DMS 273 treated with DMSO at 0.1 percent for 48 hours (cell line): ENCODE data around the gene ATF7IP.
"Not testable (repeated sequence)": the region's sequence is repeated elsewhere in the genome, so short reads cannot be mapped to it uniquely, and the experiment has no call there.

Experiments used
- DNase-seq: peaks from one replicate; lab custom pipeline; 2025; lab: John Stamatoyannopoulos, UW

Gene ATF7IP

DNA sequence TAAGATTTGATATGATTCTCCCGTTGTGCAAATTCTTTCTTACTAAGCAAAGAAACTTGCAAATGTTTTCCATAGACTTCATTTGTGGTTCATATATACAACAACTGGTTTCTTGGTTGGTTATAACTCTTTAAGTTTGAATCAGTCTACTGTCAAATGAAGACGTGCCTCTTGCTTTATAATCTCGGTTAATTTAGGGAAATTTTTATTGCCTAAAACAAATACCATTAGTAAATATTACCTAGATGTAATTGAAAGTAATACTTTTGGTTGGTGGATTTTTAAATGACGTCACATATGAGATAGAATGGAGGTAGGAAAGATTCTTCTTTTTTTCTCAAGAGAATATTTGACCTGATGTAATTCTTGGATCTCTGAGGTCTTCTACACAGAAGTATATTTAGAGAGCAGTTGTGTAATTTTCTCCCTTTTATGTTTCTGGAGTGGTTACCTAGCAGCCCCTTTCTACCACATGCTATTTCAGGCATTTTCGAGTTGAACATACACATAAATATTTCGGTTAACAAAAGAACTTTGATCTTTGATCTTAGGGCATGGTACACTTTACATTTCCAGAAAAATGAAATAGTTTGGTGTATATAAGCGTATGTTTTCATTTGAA, 1.7 kb downstream of the ATF7IP start:
- DNase-seq, result no peak

DNA sequence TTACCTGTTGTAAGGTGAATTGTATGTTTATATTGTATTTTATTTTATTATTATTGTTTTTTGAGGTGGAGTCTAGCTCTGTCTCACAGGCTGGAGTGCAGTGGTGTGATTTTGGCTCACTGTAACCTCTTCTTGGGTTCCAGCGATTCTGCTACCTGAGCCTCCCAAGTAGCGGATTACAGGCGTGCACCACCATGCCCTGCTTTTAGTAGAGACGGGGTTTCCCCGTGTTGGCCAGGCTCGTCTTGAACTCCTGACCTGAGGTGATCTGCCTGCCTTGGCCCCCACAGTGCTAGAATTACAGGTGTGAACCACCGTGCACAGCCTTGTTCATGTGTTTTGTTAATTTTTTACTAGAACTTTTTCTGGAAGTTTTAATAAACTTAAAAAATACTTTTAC, 3.8 kb downstream of the ATF7IP start:
- DNase-seq, result no peak

DNA sequence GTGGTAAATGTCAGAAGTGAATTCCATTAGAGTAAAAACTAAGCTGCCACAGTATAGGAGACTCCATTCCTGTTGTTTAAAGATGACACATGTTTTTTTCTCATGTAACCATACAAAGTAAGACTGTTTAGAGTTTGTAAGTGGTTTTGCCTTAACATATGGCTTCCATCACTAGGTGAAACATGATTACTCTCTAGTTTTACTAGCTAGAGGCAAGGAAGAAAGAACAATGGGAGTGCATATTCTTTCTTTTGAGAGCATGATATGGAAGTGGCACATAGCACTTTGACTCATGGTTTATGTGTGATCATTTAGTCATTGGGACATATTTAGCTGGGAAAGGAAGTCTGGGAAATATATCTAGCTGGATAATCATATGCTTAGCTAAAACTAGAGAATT, 7.7 kb downstream of the ATF7IP start:
- DNase-seq, result no peak

DNA sequence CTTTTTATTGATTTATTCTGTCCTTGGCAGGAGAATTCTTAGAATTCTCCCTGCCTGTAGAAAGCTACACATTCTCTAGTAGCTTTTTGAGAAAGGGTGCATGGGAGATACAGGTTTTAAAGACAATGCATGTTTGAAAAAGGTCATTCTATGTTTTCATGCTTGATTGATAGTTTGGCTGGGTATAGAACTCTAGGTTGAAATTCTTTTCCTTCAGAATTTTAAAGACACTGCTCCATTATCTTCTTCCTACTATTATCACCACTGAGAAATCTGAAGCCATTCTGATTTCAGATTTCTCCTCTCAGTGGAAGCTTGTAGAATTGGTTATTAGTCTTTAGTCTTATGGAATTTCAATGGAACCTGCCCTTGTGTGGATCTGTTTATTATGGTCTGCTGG, 14.0 kb downstream of the ATF7IP start:
- no peak for DNase-seq

DNA sequence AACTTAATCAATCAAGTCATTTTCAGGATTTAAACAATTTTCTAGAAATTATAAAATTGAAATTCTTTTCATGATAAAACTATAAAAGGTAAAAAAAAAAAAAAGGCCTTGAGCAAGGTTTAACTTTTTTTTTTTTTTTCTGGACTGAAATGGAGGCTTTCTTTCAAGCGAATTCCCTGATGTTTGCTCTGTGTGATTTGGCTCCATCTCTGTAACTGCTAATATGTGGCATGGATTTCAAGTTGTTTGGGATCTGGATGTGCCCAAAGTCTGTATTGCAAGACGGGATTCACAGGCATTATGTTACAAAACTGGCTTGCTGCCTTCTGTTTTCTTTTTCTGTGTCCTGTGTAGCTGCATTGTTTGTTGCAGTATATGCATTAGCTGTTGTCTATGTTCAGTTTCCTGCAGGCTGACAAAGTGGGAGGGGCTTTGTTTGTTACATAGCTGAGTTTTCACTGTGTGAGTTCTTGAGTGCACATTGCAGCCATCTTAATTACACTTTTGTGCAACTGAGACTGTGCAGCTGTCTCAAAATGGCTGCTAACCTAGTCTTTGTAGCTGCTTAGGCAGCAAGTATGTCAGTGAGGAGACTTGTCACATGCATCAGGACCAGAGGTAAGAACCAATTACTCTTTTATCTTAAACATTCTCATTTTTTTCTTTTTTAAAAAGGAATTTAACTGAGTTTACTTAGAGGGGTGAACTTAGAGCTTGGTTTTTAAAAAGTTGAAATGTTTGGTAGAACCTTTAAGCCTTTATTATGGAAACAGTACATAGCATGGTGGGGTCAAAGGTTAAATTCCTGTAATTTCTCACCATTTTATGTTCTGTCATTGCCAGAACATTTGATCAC, 19.5 kb downstream of the ATF7IP start:
- DNase-seq, result peak; percentile 86

DNA sequence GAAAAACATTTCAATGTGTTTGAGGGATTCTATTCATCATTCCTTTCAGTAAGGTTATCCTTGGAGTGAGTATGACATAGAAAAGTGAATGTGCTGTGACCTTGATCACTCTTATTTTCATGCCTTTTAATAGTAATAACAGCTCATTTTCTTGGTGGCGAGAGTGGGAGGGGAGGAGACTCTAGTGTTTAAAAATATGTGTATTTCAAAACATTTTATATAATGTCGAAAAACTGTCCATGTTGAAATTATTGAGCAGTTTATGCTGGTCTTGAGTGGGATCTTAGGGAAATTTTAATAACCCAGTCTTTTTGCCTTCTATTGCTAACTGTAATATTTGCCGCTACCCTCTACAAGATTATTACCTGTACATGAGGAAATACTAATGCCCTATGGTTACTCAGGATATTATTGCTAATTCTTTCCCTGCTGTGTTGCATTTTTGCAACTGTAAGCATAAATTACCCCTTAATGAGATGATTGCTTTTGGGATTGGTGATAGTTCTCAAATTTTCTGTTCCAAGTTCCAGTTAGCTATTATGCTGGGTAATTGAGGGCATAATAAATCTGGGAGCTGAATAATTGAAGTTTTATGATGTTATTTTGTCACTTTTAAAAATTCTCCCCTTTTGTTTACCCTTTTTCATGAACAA, 21.9 kb downstream of the ATF7IP start:
- DNase-seq, result no peak

DNA sequence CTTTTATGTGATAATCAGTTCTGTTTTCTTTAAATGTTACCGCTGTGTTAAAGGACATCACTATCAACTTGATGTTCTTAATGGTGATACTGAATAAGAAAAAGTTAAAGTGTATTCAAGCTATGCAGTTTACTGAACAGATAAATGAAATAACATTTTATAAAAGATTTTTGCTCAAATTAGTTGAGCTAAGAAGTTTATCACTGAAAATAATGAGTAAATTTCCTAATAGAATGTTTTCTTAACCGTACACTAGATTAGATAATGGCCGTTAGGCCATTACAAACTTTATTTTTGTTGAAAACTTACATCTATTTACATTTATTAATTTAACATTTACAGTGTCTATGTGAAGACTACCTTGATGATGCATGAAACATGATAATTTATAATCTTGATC, 25.0 kb downstream of the ATF7IP start:
- DNase-seq, result no peak

DNA sequence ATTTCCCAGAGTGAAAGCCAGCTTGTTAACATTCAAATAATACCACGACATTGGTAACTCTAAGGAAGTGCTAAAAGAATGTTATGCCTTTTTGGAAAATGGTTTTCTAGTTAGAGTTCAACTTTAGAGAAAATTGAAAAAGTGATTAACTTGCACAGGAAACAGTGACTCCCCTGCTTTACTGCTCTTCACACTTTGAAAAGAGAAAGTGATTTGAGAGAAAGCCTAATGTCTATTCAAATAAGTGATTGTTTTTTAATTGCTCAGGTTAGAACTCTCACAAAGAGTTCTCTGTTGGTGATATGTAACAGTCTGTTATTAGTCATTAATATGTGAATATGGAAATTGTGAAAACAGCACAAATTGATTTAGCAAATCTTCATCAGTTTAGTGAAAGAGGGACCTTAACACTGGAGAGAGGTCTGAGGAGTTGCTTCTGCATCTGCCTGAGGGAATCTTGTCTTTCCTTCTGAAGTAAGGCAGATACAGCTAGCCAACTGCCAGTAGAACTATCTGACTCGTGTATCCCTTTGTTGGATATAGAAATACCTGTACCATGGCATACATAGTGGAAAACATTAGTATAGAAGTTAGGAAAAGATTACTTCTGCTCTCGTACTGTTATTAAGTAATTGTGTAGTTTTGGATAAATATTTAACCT, 25.5 kb downstream of the ATF7IP start:
- DNase-seq, result no peak

DNA sequence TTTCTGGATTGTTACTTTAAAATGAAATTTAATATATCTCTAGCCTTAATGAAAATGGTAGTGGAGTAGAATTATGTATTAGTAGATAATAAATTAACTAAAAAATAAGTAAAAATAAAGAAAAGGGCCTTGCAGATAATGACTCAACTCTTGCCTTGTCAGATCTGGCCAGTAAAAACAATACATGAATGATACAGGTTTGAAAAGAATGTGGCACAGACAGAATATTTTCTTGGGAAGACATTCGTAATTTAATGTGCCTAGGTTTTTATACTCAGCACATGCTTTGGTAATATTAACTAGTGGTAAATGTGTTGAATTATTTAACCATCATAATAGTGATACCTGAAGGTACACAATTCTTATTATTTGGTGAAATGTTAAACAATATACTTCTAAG, 28.3 kb downstream of the ATF7IP start:
- no peak for DNase-seq

DNA sequence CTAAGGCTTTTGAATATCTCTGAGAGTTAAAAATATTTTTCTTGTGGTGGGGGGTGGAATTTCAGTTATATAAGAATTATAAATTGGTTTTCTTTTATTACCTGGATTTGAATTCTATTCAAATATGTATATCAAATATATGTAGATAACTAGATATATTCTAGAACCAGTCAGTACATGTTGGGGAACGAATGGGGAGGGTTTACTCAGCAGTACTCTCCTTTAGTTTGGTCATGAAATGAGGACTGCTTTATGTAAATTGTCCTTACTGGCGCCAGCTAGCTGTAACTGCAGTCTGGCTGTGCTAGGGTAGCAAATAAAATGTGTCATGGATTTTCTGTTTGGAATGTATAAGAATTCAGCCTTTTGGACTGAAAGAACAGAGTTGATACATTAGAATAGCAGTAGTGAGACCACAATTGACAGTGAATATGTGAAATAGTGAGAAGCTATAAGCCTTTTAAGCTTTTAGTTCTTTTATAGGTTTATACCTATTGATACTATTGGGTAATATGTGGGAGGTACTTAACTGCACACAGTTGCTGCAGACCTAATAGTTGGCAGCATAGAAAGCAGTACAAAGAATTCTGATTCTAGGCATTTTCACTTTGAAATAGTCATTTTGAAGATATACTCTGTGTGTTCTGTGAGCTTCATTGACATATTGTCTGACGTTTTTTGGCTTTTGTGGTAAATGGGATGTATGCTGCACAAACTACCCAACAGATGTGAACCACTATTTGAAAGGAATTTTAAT, 29.0 kb downstream of the ATF7IP start:
- DNase-seq, result peak; percentile 88

DNA sequence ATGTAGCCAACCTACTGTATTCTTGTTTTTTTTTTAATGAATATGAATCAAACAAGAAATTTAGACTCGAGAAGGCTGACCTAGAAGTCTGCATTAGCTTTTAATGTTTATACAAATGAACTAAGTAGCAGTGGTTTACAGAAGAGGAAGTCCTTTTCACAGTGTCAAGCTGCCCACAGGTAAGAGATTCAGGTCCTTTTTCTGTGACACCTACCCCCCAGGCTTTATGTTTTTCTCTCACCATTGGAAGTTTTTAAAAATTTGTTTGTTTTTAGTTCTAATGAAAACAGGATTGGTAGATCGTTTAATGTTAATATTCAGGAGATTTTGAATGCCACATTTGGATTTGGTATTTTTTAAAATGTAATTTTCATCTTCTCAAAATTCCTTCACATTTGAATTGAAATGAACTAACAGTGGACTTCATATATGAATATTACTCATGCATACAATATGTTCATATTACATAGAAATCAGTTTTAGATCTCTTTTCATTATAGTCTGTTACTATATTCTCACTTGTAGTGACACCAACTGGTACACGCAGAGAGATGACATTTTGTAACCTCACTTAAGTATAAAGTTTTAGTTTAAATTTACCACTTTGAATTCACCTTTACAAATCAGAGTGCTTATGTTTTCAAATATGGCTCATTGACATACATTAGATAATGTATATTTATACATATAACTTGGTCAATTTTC, 29.7 kb downstream of the ATF7IP start:
- no peak for DNase-seq

DNA sequence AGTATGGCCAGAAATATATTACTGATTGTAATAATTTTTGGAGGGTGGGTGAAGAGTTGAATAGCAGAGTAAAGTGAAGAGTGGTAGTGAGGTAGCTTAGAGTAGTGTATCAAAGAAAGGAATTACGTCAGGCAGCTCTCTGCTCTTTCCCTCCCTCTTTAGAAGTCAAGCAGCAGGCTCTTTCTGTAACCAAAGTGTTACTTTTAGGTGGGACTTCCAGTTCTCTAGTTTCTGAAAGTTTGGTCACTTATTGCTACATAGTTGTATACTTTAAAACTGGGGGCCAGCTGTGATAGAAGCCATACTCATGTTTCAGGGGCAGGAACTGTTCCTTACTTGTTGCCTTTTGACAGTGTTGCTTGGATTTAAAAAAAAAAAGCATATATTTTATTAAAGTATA, 30.6 kb downstream of the ATF7IP start:
- no peak for DNase-seq

DNA sequence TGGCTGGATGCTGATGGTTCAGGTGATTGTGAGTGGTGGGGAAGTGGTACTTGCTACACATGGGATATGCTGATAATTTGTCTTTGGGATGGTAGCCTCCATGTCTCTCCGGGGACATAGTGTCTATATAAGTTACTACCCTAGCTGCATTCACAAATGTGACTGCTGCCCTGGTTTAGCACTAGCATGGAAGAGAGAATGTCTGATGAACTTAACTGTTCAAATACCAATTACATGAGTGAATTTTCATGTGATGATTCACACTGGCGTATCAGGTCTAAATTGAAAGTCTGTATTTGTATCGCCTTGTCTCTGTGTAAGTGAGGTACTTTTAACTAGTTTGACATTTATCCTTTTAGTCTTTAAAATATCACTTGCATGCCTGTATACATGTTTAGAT, 34.4 kb downstream of the ATF7IP start:
- DNase-seq, result no peak

DNA sequence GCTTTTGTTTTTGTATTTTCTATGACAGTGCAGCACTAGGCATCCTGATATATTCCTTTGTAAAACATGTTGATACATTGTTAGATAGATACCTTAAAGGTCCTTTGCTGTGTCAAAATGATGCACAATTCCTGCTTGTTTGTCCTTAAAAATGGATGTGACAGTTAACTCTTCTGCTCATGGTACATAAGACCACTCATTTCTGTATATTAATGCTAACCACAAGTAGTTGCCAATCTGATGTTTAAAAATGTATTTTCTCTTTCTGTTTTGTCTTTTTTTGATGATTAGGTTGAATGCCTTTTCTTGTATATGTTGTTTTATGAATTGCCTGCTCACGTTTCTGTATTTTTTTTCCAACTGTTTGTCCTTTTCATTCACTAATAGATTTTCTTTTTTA, 35.1 kb downstream of the ATF7IP start:
- no peak for DNase-seq

DNA sequence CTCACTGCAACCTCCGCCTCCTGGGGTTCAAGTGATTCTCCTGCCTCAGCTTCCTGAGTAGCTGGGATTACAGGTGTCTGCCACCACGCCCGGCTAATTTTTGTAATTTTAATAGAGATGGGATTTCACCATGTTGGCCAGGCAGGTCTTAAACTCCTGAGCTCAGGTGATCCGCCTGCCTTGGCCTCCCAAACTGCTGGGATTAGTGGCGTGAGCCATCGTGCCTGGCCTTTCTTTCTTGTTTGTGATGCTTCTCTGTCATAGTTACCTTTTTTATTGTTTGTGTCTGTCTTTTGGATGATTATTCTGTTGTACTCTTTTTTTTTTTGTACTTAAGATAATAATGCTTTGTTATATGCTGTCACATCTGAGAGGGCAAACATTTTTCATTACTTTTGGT, 35.8 kb downstream of the ATF7IP start:
- not testable (repeated sequence) for DNase-seq

DNA sequence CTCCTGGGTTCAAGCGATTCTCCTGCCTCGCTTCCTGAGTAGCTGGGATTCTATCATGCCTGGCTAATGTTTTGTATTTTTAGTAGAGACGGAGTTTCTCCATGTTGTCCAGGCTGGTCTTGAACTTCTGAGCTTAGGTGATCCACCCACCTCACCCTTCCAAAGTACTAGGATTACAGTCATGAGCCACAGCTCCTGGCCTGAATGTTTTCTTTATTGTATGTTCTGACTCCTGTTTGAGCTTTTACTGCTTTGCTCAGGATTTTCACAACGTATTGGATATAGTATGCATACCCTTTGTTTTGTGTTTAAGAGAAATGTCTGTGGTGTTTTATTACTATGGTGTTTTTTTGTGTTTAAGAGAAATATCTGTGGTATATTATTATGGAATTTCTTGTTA, 37.2 kb downstream of the ATF7IP start:
- DNase-seq, result no peak

DNA sequence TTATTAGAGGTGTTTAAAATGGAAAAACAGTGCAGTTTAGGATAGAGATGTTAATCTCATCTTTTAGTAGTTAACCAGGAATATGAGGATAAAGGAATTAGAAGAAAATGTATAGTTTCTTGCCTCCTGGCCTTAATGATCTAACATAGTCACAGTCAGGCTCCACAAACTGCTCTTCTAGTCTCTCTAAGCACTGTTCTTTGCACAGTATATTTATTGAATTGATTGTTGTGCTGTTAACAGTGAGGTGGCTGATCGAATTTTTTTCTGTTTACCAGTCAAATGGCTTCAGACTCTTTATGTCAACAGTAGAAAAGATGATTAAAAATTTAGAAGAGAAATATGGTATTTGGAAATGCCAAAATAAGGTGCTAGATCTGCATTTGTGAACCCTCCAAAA, 37.8 kb downstream of the ATF7IP start:
- no peak for DNase-seq

DNA sequence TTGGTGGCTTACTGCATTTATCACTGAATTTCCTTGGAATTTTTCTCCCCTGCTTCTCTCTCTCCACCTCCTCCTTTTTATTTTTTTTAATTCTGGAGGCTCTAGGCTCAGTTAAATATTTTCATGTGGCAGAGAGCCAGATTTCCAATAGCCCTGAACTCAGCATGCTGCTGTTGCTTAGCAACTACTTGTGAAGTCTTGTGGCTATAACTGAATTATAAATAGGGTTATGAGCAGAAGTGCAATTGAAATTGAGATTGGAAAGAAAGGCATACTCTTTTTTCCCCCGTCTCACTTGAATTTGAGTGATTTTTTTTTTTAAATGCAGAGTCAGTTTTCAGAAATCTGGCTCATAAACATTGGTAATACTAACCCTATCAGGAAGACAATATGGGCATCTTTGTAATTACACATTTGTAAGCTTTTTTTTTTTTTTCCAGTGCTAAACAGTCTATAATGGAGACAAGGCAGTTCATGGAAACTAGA, 38.3 kb downstream of the ATF7IP start:
- DNase-seq, result peak; percentile 68

DNA sequence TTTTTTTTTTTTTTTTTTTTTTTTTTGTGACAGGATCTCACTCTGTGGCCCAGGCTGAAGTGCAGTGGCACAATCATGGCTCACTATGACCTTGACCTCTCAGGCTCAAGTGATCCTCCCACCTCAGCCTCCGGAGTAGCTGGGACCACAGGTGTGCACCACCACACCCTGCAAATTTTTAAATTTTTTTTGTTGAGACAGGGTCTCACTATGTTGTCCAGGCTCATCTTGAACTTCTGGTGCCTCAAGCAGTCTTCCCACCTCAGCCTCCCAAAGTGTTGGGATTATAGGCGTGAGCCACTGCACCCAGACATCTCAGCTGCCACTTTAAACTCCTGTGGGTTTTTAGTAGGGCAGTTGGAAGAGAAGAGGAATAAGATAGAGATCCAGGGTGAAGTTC, 39.9 kb downstream of the ATF7IP start:
- not testable (repeated sequence) for DNase-seq

DNA sequence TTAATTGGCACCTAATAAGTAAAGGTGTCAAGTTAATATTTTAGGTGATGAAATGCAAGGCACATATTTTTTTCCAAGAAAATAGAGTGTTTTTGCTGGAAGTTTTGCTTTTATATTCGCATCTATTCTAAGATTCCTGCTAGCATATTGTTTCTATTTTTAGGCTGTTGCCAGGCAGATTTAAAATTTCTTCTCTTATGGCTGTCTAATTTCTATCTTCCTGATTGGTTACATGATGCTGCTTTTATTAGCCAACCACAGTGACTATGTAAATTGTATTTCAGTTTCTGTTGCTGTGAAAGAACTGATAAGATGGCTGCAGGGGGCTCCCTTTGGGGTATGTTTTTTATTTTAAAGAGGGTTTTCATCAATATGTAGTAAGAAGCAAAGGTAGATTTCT, 42.7 kb downstream of the ATF7IP start:
- no peak for DNase-seq

DNA sequence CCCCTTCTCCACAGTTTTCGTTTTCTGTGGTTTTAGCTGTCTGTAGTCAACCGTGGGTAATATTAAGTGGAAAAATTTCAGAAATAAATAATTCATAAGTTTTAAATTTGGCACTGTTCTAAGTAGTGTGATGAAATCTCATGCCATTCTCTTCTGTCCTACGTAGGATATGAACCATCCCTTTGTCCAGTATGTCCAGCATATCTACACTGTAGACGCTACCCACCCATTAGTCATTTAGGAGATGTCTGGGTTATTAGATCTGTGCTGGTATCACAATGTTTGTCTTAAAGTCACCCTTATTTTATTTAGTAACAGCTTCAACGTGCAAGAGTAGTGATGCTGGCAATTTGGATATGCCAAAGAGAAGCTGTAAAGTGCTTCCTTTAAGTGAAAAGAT, 44.7 kb downstream of the ATF7IP start:
- DNase-seq, result no peak
